ENCODE measurements around the gene PPEF2.

PPEF2 gene

GRCh38 chr4:75892508-75892907 lies 9.7 kb downstream of the PPEF2 start:
- H3K27ac ChIP-seq, result no peak overlapping the region
- peak; percentile 26; the same call in 1 of the 2 replicates for TF ChIP-seq CTCF (IDR thresholded peaks at IDR 0.05)
- TF ChIP-seq ZFX (IDR thresholded peaks at IDR 0.05; ENCODE audit: borderline replicate concordance), result no peak

DNA sequence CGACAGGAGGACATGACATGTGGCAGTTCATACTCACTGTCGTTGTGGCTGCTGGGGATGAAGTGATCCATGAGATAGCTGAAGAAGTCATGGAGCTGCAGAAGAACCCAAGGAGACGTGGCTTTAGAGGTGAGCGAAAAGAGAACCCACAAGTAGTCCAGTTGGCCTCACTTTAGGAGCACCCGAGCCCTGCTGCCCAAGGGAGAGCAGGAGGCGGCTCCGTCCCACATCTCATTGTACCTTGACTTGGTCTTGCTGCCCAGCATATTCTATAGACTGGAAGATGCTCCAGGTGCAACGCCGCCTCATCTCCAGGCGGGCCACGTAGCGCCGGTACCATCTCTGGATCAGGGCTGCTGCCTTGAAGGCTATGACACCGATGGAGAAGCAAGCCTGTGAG lies 10.6 kb downstream of the PPEF2 start:
- no peak for TF ChIP-seq ZFX (IDR thresholded peaks at IDR 0.05; ENCODE audit: borderline replicate concordance)
- no peak for TF ChIP-seq CTCF (IDR thresholded peaks at IDR 0.05)
- no peak overlapping the region for H3K27ac ChIP-seq

- H3K27ac ChIP-seq, result no peak overlapping the region
- TF ChIP-seq CTCF (IDR thresholded peaks at IDR 0.05) (no peak), ZFX (IDR thresholded peaks at IDR 0.05; ENCODE audit: borderline replicate concordance) (no peak)
Observed at GRCh38 chr4:75889537-75890199, 12.6 kb downstream of the PPEF2 start.

DNA sequence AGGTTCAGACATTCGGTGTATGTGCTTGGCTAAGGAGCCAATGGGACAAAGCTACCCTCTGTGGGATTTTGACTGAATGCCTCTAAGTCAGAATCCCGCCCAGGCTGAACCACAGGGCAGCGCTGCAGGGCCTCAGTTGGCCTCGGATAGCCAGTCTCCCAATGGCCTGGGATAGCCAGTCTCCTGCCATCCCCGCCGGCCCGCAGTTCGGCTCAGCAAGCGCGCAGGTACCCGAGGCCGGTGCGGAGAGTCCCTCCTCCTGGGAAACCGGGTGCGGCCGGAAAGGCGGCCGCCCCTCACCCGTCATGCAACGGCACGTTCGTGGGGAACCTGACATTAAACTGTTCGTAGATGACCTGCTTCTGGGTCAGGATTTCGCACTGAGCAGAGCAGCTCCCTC lies 16.1 kb downstream of the PPEF2 start:
- no peak for TF ChIP-seq CTCF (IDR thresholded peaks at IDR 0.05)
- TF ChIP-seq ZFX (IDR thresholded peaks at IDR 0.05; ENCODE audit: borderline replicate concordance), result no peak
- no peak overlapping the region for H3K27ac ChIP-seq

DNA sequence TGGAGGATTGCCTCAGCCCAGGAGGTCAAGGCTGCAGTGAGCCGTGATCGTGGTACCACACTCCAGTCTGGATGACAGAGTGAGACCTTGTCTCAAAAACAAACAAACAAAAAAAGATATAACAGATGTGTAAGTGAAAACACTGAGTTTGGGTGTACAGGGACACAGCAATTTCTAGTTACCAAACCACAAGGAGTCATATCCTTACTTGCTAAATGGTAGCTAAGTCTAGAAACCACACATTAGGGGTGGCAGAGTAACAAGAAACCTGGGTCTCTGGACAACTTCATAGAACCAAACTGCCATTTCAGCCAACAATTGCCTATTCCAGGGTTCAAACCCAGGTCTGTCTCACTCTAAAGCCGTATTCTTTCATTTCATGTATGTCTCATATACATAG lies 20.8 kb downstream of the PPEF2 start:
- TF ChIP-seq CTCF (IDR thresholded peaks at IDR 0.05) (no peak), ZFX (IDR thresholded peaks at IDR 0.05; ENCODE audit: borderline replicate concordance) (no peak)

DNA sequence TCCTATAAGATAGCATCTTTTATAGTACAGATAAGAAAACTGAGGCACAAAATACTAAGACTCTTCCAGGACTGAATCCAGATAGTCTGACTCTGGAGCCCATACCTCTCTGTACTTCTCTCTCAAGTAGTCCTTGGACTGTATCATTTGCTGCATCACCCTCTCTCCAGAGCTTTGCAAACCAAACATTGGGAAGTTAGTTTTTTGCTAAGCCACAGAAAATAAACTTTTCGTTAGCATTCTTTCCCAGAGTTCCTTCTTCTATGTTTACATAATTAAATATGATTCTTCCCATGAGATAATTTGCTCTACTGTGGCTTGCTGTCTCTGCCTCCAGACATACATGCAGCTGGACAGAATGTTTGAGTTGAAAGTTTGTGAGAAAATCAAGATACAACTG lies 22.0 kb downstream of the PPEF2 start:
- TF ChIP-seq ZFX (IDR thresholded peaks at IDR 0.05; ENCODE audit: borderline replicate concordance), result no peak
- no peak for TF ChIP-seq CTCF (IDR thresholded peaks at IDR 0.05)
- H3K27ac ChIP-seq, result no peak overlapping the region

More for the DNA sequence above, 20.8 kb downstream of the PPEF2 start:
- no peak overlapping the region for H3K27ac ChIP-seq

GRCh38 chr4:75878246-75878756 lies 24.0 kb downstream of the PPEF2 start:
- H3K27ac ChIP-seq, result no peak overlapping the region
- TF ChIP-seq ZFX (IDR thresholded peaks at IDR 0.05; ENCODE audit: borderline replicate concordance) (no peak), CTCF (IDR thresholded peaks at IDR 0.05) (no peak)
